Measurements from ENCODE around the gene NEURL2.

- TF ChIP-seq CTCF (IDR thresholded peaks at IDR 0.05) (no peak), POLR2A (IDR thresholded peaks at IDR 0.05) (no peak)
Observed at GRCh38 chr20:45940469-45940868, 49.5 kb upstream of the NEURL2 start.

Measured in body of pancreas (tissue), 4 donors.